OCI-LY7 (cell line): ENCODE results near the gene FBXO33. TPM values are rescaled to one million over a fixed set of nuclear protein-coding genes. Genes with fewer than 3 reads are reported as not detected.

Experiments
- BruUV-seq: library from RNA; stranded (reverse); fragments of 400-500 nt; replicated peaks from 2 replicates; lab custom pipeline; 2021; lab: Mats Ljungman, UMichigan
- CTCF ChIA-PET: fragments of 300-600 bp; sonication (Branson Sonifier 250); formaldehyde crosslinking; loops from one replicate; lab custom pipeline; 2022; ENCODE audit warnings: antibody characterized with exemption; ENCODE audit not compliant: unreplicated experiment; lab: Charles Lee
- POLR2A ChIA-PET: fragments of 300-600 bp; sonication (Branson Sonifier 250); formaldehyde crosslinking; loops from one replicate; lab custom pipeline; 2022; ENCODE audit warnings: antibody characterized with exemption; lab: Charles Lee
- DNase-seq: peaks from one replicate; pipeline ENCODE4 v3.0.0-alpha.2; 2015; ENCODE audit warnings: low spot score
- H2AFZ ChIP-seq: fragments of 200-600 bp; sonication (generic), shearing (Covaris generic); 2 replicates; pipeline ENCODE4 v1.6.1; 2014; ENCODE audit warnings: mild to moderate bottlenecking, antibody characterized with exemption, low read length, moderate library complexity
- H3K27ac ChIP-seq: fragments of 200-600 bp; sonication (generic); 2 replicates; pipeline ENCODE4 v1.5.1; 2014; ENCODE audit warnings: mixed run types, low read depth, mild to moderate bottlenecking, moderate library complexity, low read length, inconsistent platforms; ENCODE audit not compliant: poor library complexity, severe bottlenecking
- H3K36me3 ChIP-seq: fragments of 200-600 bp; sonication (generic); 2 replicates; pipeline ENCODE4 v1.6.1; 2014; ENCODE audit warnings: mild to moderate bottlenecking, antibody characterized with exemption, low read length, moderate library complexity, mixed read lengths; ENCODE audit not compliant: insufficient read depth
- H3K4me1 ChIP-seq: fragments of 200-600 bp; sonication (generic); 2 replicates; pipeline ENCODE4 v1.5.1; 2014; ENCODE audit warnings: mild to moderate bottlenecking, low read length; ENCODE audit not compliant: insufficient read depth, poor library complexity, severe bottlenecking
- H3K4me2 ChIP-seq: fragments of 200-600 bp; sonication (generic); 2 replicates; pipeline ENCODE4 v1.6.1; 2014; ENCODE audit warnings: mild to moderate bottlenecking, low read length
- H3K4me3 ChIP-seq: fragments of 200-600 bp; sonication (generic); 2 replicates; pipeline ENCODE4 v1.5.1; 2014; ENCODE audit warnings: mild to moderate bottlenecking, low read depth, low read length; ENCODE audit not compliant: poor library complexity, severe bottlenecking
- H3K79me2 ChIP-seq: fragments of 200-600 bp; sonication (generic); 2 replicates; pipeline ENCODE4 v1.6.1; 2016; ENCODE audit warnings: low read depth, mild to moderate bottlenecking, low read length, moderate library complexity, mixed read lengths; ENCODE audit not compliant: insufficient read depth
- H3K9me2 ChIP-seq: fragments of 200-600 bp; sonication (generic); 2 replicates; pipeline ENCODE4 v1.6.1; 2016; ENCODE audit warnings: mild to moderate bottlenecking, low read length, mixed read lengths; ENCODE audit not compliant: insufficient read depth
- H3K9me3 ChIP-seq: fragments of 200-600 bp; sonication (generic); 2 replicates; pipeline ENCODE4 v1.6.1; 2014; ENCODE audit warnings: mild to moderate bottlenecking, mixed run types, low read length, mixed read lengths
- H4K20me1 ChIP-seq: fragments of 200-600 bp; sonication (generic); 2 replicates; pipeline ENCODE4 v1.6.1; 2014; ENCODE audit warnings: mild to moderate bottlenecking, antibody characterized with exemption, low read length, moderate library complexity, mixed read lengths; ENCODE audit not compliant: insufficient read depth
- EZH2phosphoT487 ChIP-seq: fragments of 200-600 bp; sonication (generic); IDR thresholded peaks from 2 replicates; pipeline ENCODE4 v1.6.1; 2018; ENCODE audit warnings: low read depth, borderline replicate concordance, mild to moderate bottlenecking, mixed run types, antibody characterized with exemption, low read length, moderate library complexity, mixed read lengths
- intact Hi-C: fragments of 100-400 bp; cut with micrococcal nuclease; formaldehyde crosslinking; loops from one replicate; pipeline ENCODE4 v1.10.0; 2022; ENCODE audit not compliant: unreplicated experiment
- total RNA-seq, 2 experiments: library from RNA; depleted of rRNA in 1 of 2; stranded (reverse); fragments of >200 nt in 1 of 2; shearing (Covaris generic) in 1 of 2; gene quantifications; 2 replicates each; pipeline ENCODE4 v1.2.3, GENCODE V29; 2014 to 2022
- TF ChIP-seq, protein P1 (sequence below): fragments of 200-600 bp; sonication (generic); conservative IDR thresholded peaks from 2 replicates; pipeline ENCODE4 v1.5.1; 2014; ENCODE audit warnings: mild to moderate bottlenecking, antibody characterized with exemption, low read length, moderate library complexity, mixed read lengths

FBXO33 gene
- total RNA-seq, 2 experiments from 2014 or later, result 14.2 to 16.6 TPM

DNA sequence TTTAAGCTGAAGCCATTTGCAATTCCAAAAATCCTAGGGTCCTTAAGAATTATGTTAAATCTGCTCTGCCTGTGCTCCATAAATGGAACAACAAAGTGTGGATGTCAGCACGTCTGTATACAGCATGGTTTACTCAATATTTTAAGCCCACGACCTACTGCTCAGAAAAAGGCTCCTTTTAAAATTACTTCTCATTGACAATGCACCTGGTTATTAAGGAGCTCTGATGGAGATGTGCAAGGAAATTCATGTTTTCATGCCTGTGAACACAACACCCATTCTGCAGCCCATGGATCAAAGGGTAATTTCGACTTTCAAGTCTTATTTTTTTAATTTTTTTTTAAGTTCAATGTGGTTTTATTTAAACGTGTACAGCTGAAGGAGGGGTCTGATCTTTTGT, 48.1 kb downstream of the FBXO33 start:
- H3K4me1 ChIP-seq, result no peaks in the 10 kb centered on the region
- no peak overlapping the region for H3K4me2 ChIP-seq
- ChIA-PET POLR2A (interaction anchor here (0.6 to 1.2 kb wide), 4 partner anchors 9 to 108 kb away, joined by 3 to 4 read pairs (median 3); no protein-coding TSS in a partner anchor), CTCF (no interaction called here)
- intact Hi-C loops, result no loop called here
- H3K27ac ChIP-seq, result no peak overlapping the region
- H3K36me3 ChIP-seq, result no peaks in the 10 kb centered on the region
- no TSS peak for BruUV-seq
- H3K9me2 ChIP-seq, result no peaks in the 10 kb centered on the region
- no peaks in the 10 kb centered on the region for H4K20me1 ChIP-seq
- H3K4me3 ChIP-seq, result no peak overlapping the region
- no peaks in the 10 kb centered on the region for H3K79me2 ChIP-seq
- H2AFZ ChIP-seq, result no peak overlapping the region
- no peaks in the 10 kb centered on the region for H3K9me3 ChIP-seq
- no peak for DNase-seq
- TF ChIP-seq EZH2phosphoT487, result no peak
- TF ChIP-seq, protein P1, sequence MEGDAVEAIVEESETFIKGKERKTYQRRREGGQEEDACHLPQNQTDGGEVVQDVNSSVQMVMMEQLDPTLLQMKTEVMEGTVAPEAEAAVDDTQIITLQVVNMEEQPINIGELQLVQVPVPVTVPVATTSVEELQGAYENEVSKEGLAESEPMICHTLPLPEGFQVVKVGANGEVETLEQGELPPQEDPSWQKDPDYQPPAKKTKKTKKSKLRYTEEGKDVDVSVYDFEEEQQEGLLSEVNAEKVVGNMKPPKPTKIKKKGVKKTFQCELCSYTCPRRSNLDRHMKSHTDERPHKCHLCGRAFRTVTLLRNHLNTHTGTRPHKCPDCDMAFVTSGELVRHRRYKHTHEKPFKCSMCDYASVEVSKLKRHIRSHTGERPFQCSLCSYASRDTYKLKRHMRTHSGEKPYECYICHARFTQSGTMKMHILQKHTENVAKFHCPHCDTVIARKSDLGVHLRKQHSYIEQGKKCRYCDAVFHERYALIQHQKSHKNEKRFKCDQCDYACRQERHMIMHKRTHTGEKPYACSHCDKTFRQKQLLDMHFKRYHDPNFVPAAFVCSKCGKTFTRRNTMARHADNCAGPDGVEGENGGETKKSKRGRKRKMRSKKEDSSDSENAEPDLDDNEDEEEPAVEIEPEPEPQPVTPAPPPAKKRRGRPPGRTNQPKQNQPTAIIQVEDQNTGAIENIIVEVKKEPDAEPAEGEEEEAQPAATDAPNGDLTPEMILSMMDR, result no peak

DNA sequence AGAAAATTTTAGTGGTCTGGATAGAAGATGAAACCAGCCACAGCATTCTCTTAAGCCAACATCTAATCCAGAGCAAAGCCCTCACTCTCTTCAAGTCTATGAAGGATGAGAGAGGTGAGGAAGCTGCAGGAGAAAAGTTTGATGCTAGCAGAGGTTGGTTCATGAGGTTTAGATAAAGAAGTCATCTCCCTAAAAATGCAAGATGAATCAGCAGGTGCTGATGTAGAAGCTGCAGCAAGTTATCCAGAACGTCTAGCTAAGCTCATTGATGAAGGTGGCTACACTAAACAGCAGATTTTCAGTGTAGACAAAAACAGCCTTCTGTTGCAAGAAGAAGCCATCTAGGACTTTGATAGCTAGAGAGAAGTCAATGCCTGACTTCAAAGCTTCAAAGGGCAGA, 48.5 kb downstream of the FBXO33 start:
- Histone ChIP-seq H3K9me3 (no peaks in the 10 kb centered on the region), H2AFZ (no peak overlapping the region), H3K79me2 (no peaks in the 10 kb centered on the region), H4K20me1 (no peaks in the 10 kb centered on the region), H3K36me3 (no peaks in the 10 kb centered on the region), H3K9me2 (no peaks in the 10 kb centered on the region), H3K4me2 (no peak overlapping the region), H3K4me3 (no peak overlapping the region), H3K4me1 (no peaks in the 10 kb centered on the region), H3K27ac (no peak overlapping the region)
- TF ChIP-seq EZH2phosphoT487, result no peak
- TF ChIP-seq, protein P1, result no peak
- intact Hi-C loops, result no loop called here
- no peak for DNase-seq
- no TSS peak for BruUV-seq
- ChIA-PET POLR2A (interaction anchor here (0.8 to 1.2 kb wide), 2 partner anchors 9 to 19 kb away, joined by 3 read pairs; no protein-coding TSS in a partner anchor), CTCF (no interaction called here)

DNA sequence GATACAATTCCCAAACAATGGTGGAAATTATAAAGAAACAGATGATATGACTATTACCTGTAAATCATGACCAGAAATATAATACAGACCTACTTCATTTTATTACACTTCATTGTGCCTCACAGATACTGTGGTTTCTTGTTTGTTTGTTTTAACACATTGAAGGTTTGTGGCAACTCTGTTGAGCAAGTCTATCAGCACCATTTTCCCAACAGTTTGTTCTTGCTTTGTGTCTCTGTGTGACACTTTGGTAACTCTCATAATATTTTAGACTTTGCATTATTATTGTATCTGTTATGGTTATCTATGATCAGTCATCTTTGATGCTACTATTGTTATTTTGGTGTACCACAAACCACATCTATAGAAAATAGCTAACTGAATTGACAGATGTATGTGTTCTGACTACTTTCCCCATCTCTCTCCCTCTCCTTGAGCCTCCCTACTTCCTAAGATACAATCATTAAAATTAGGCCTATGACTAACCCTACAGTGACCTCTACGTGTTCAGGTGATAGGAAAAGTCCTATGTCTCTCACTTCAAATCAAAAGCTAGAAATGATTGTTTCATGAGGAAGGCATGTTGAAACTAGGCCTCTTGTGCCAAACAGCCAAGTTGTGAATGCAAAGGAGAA, 49.1 kb downstream of the FBXO33 start:
- no peak overlapping the region for H3K4me3 ChIP-seq
- no peak overlapping the region for H2AFZ ChIP-seq
- no peak overlapping the region for H3K27ac ChIP-seq
- H4K20me1 ChIP-seq, result no peaks in the 10 kb centered on the region
- BruUV-seq, result no TSS peak
- H3K4me1 ChIP-seq, result no peaks in the 10 kb centered on the region
- no peak overlapping the region for H3K4me2 ChIP-seq
- TF ChIP-seq, protein P1, result no peak
- TF ChIP-seq EZH2phosphoT487, result no peak
- no peaks in the 10 kb centered on the region for H3K79me2 ChIP-seq
- no peak for DNase-seq
- CTCF ChIA-PET, result no interaction called here
- H3K36me3 ChIP-seq, result no peaks in the 10 kb centered on the region
- intact Hi-C loops, result no loop called here
- POLR2A ChIA-PET, result interaction anchor here (0.6 to 1.2 kb wide), 3 partner anchors 8 to 21 kb away, joined by 3 to 5 read pairs (median 3); no protein-coding TSS in a partner anchor
- H3K9me3 ChIP-seq, result no peaks in the 10 kb centered on the region
- H3K9me2 ChIP-seq, result no peaks in the 10 kb centered on the region
